ENCODE measurements around the gene AIFM3. TPM values are rescaled to one million over a fixed set of nuclear protein-coding genes. Genes with fewer than 3 reads are reported as not detected.

AIFM3 gene
- total RNA-seq, 2 donors from 2014 or later, result 1.8 to 2.7 TPM

GRCh38 chr22:20948989-20949388 lies 18.1 kb upstream of the AIFM3 start:
- peaks cover 13% of the 10 kb centered on the region for H3K4me1 ChIP-seq (ENCODE audit: control insufficient read depth, insufficient read depth, low read length)
- H3K27me3 ChIP-seq (ENCODE audit: control insufficient read depth, insufficient read depth, low read length, poor library complexity, severe bottlenecking), result no peaks in the 10 kb centered on the region
- H3K9me3 Mint-ChIP-seq, result no peaks in the 10 kb centered on the region
- no peak overlapping the region for H3K27ac Mint-ChIP-seq
- H3K4me3 ChIP-seq (ENCODE audit: low read length), result no peak overlapping the region
- 95 to 97% methylated on average over 4 to 5 of the region's 5 CpGs for WGBS, 2 experiments (ENCODE audit: insufficient coverage in 1 of 2, insufficient read length in 1 of 2)
- peaks cover 42% of the 10 kb centered on the region for H3K36me3 Mint-ChIP-seq (ENCODE audit: low read depth)
- no peak overlapping the region for H3K4me3 Mint-ChIP-seq
- no peak overlapping the region for H3K9ac ChIP-seq (ENCODE audit: extremely low read depth, low read length, poor library complexity, severe bottlenecking)
- H3K27ac ChIP-seq (ENCODE audit: low read depth, low read length), result no peak overlapping the region
- no peak for DNase-seq
- H3K27me3 Mint-ChIP-seq (ENCODE audit: insufficient read depth), result no peaks in the 10 kb centered on the region
- peaks cover 15% of the 10 kb centered on the region for H3K4me1 Mint-ChIP-seq
- no peak for TF ChIP-seq CTCF (conservative IDR thresholded peaks at IDR 0.05)
- H3K9me3 ChIP-seq (ENCODE audit: control insufficient read depth, low read length), result no peaks in the 10 kb centered on the region
- peaks cover 60% of the 10 kb centered on the region for H3K36me3 ChIP-seq (ENCODE audit: control insufficient read depth, insufficient read depth, low read length)

- peaks cover 60% of the 10 kb centered on the region for H3K36me3 ChIP-seq (ENCODE audit: control insufficient read depth, insufficient read depth, low read length)
- Mint-ChIP-seq H3K27ac (peak overlapping the region; percentile 15), H3K36me3 (ENCODE audit: low read depth) (peaks cover 46% of the 10 kb centered on the region), H3K4me3 (no peak overlapping the region), H3K27me3 (ENCODE audit: insufficient read depth) (no peaks in the 10 kb centered on the region), H3K9me3 (no peaks in the 10 kb centered on the region), H3K4me1 (peaks cover 15% of the 10 kb centered on the region)
- peaks cover 13% of the 10 kb centered on the region for H3K4me1 ChIP-seq (ENCODE audit: control insufficient read depth, insufficient read depth, low read length)
- no peaks in the 10 kb centered on the region for H3K9me3 ChIP-seq (ENCODE audit: control insufficient read depth, low read length)
- no peak for TF ChIP-seq CTCF (conservative IDR thresholded peaks at IDR 0.05)
- H3K27ac ChIP-seq (ENCODE audit: low read depth, low read length), result no peak overlapping the region
- 94 to 95% methylated on average over 12 to 13 of the region's 13 CpGs for WGBS, 2 experiments (ENCODE audit: insufficient coverage in 1 of 2, insufficient read length in 1 of 2)
- H3K27me3 ChIP-seq (ENCODE audit: control insufficient read depth, insufficient read depth, low read length, poor library complexity, severe bottlenecking), result no peaks in the 10 kb centered on the region
- H3K4me3 ChIP-seq (ENCODE audit: low read length), result no peak overlapping the region
- H3K9ac ChIP-seq (ENCODE audit: extremely low read depth, low read length, poor library complexity, severe bottlenecking), result no peak overlapping the region
- DNase-seq, result no peak
Measured at GRCh38 chr22:20949698-20950183, 17.3 kb upstream of the AIFM3 start.

- no peak for TF ChIP-seq CTCF (conservative IDR thresholded peaks at IDR 0.05)
- Histone ChIP-seq H3K9ac (ENCODE audit: extremely low read depth, low read length, poor library complexity, severe bottlenecking) (no peak overlapping the region), H3K9me3 (ENCODE audit: control insufficient read depth, low read length) (no peaks in the 10 kb centered on the region), H3K4me1 (ENCODE audit: control insufficient read depth, insufficient read depth, low read length) (peaks cover 13% of the 10 kb centered on the region), H3K27me3 (ENCODE audit: control insufficient read depth, insufficient read depth, low read length, poor library complexity, severe bottlenecking) (no peaks in the 10 kb centered on the region), H3K4me3 (ENCODE audit: low read length) (no peak overlapping the region), H3K27ac (ENCODE audit: low read depth, low read length) (no peak overlapping the region), H3K36me3 (ENCODE audit: control insufficient read depth, insufficient read depth, low read length) (peaks cover 60% of the 10 kb centered on the region)
- DNase-seq, result no peak
- Mint-ChIP-seq H3K9me3 (no peaks in the 10 kb centered on the region), H3K36me3 (ENCODE audit: low read depth) (peaks cover 46% of the 10 kb centered on the region), H3K4me1 (peaks cover 17% of the 10 kb centered on the region), H3K27ac (peak overlapping the region; percentile 53), H3K4me3 (no peak overlapping the region), H3K27me3 (ENCODE audit: insufficient read depth) (peaks cover 1% of the 10 kb centered on the region)
- WGBS, 2 experiments (ENCODE audit: insufficient coverage in 1 of 2, insufficient read length in 1 of 2), result 91 to 96% methylated on average over 7 to 9 of the region's 10 CpGs
Measured at GRCh38 chr22:20951151-20951931, 15.7 kb upstream of the AIFM3 start.

All from endodermal cell (in vitro differentiated cells).